ENCODE measurements around the gene RFC1.
"Not testable (repeated sequence)": the region's sequence is repeated elsewhere in the genome, so short reads cannot be mapped to it uniquely, and the experiment has no call there.

The RFC1 gene

DNA sequence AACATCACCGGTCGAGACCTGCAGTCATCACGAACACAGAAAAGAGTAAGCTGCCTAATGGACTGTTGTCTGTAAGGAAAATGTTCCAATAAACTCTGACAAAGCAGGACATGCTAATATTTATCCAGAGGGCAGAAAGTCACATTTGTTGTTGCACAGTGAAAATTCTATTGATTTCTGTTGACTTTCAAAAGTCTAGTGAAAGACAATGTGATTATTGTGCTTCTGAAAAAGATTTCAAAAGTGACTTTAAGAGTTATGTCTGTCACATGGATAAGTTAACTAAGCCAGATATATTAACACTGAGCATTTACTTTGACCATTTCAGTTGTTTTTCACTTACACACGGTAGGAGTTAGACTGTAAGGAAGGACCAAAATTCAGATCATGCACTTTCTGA, 9.3 kb upstream of the RFC1 start:
- Histone ChIP-seq H3K27me3 (ENCODE audit: control insufficient read depth in 1 of 2, insufficient read depth in 1 of 2, low read length in 2 of 2) (no peaks in the 10 kb centered on the region), H3K4ac (ENCODE audit: low read depth in 1 of 2, low read length in 2 of 2) (no peak overlapping the region), H3K9me3 (ENCODE audit: control insufficient read depth, low read length) (peaks cover 5% of the 10 kb centered on the region), H2AFZ (ENCODE audit: low read depth, low read length) (no peak overlapping the region), H3K4me3 (ENCODE audit: insufficient read depth in 1 of 2, low read depth in 1 of 2, low read length in 2 of 2) (no peak overlapping the region), H2BK120ac (ENCODE audit: low read depth, low read length) (no peak overlapping the region), H4K8ac (ENCODE audit: low read length) (no peak overlapping the region), H3K79me1 (replicated peaks; ENCODE audit: low read length, poor library complexity, severe bottlenecking) (no peaks in the 10 kb centered on the region), H2BK5ac (ENCODE audit: low read depth, low read length, poor library complexity, severe bottlenecking) (no peak overlapping the region), H3K9ac (ENCODE audit: low read length) (no peak overlapping the region), H3K36me3 (ENCODE audit: control insufficient read depth in 1 of 2, insufficient read depth in 2 of 2, low read depth in 1 of 2, low read length in 2 of 2) (no peaks in the 10 kb centered on the region), H2BK12ac (ENCODE audit: low read length in 2 of 2) (no peak overlapping the region), H3K14ac (ENCODE audit: low read length in 2 of 2) (no peak overlapping the region), H2AK5ac (ENCODE audit: low read length, severe bottlenecking) (no peak overlapping the region), H3K4me2 (ENCODE audit: low read length, poor library complexity, severe bottlenecking) (no peak overlapping the region), H4K91ac (ENCODE audit: low read length) (no peak overlapping the region), H3K27ac (ENCODE audit: low read length, poor library complexity, severe bottlenecking) (no peak overlapping the region), H3K18ac (ENCODE audit: low read depth in 1 of 2, low read length in 2 of 2) (no peak overlapping the region), H3K4me1 (ENCODE audit: control insufficient read depth, insufficient read depth, low read depth, low read length) (no peaks in the 10 kb centered on the region), H3K23ac (ENCODE audit: low read length in 2 of 2) (no peak overlapping the region), H2BK15ac (ENCODE audit: low read depth, poor library complexity, severe bottlenecking) (no peak overlapping the region)
- 85% methylated on average over 4 of the region's 4 CpGs for WGBS
- no peak for DNase-seq

DNA sequence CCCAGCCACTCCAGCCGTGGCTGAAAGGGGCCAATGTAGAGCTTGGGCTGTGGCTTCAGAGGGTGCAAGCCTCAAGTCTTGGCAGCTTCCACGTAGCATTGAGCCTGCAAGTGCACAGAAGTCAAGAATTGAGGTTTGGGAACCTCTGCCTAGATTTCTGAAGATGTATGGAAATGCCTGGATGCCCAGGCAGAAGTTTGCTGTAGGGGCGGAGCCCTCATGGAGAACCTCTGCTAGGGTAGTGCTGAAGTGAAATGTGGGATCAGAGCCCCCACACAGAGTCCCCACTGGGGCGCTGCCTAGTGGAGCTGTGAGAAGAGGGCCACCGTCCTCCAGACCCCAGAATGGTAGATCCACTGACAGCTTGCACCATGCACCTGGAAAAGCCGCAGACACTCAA, 5.0 kb upstream of the RFC1 start:
- H3K23ac ChIP-seq (ENCODE audit: low read length in 2 of 2); H3K9me3 ChIP-seq (ENCODE audit: control insufficient read depth, low read length); H4K91ac ChIP-seq (ENCODE audit: low read length); H3K9ac ChIP-seq (ENCODE audit: low read length); H3K27me3 ChIP-seq (ENCODE audit: control insufficient read depth in 1 of 2, insufficient read depth in 1 of 2, low read length in 2 of 2); H2AFZ ChIP-seq (ENCODE audit: low read depth, low read length); H2BK120ac ChIP-seq (ENCODE audit: low read depth, low read length); H2BK5ac ChIP-seq (ENCODE audit: low read depth, low read length, poor library complexity, severe bottlenecking); H3K4me2 ChIP-seq (ENCODE audit: low read length, poor library complexity, severe bottlenecking); H2AK5ac ChIP-seq (ENCODE audit: low read length, severe bottlenecking); H3K4ac ChIP-seq (ENCODE audit: low read depth in 1 of 2, low read length in 2 of 2); H4K8ac ChIP-seq (ENCODE audit: low read length); H3K18ac ChIP-seq (ENCODE audit: low read depth in 1 of 2, low read length in 2 of 2); DNase-seq; H2BK12ac ChIP-seq (ENCODE audit: low read length in 2 of 2); H3K4me1 ChIP-seq (ENCODE audit: control insufficient read depth, insufficient read depth, low read depth, low read length); H3K79me1 ChIP-seq (replicated peaks; ENCODE audit: low read length, poor library complexity, severe bottlenecking); H3K14ac ChIP-seq (ENCODE audit: low read length in 2 of 2); H2BK15ac ChIP-seq (ENCODE audit: low read depth, poor library complexity, severe bottlenecking); H3K4me3 ChIP-seq (ENCODE audit: insufficient read depth in 1 of 2, low read depth in 1 of 2, low read length in 2 of 2); H3K36me3 ChIP-seq (ENCODE audit: control insufficient read depth in 1 of 2, insufficient read depth in 2 of 2, low read depth in 1 of 2, low read length in 2 of 2); H3K27ac ChIP-seq (ENCODE audit: low read length, poor library complexity, severe bottlenecking): not testable (repeated sequence)
- WGBS = 75% methylated on average over 6 of the region's 6 CpGs

DNA sequence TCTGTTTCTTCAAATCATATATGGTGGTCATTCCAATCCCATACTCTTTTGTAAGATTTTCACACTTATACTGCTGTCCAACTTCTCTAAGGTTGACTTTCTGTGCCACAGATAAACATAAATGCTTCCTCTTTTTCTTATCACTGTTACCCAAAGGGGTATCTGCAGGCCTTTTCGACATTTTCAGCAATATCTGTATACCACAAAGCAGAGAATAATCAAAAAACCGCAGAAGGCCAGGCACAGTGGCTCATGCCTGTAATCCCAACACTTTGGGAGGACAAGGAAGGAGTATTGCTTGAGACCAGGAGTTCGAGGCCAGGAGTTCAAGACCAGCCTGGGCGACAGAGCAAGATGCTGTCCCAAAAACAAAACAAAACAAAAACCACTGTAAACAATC, 3.1 kb upstream of the RFC1 start:
- Histone ChIP-seq H2AFZ (ENCODE audit: low read depth, low read length) (no peak overlapping the region), H2BK15ac (ENCODE audit: low read depth, poor library complexity, severe bottlenecking) (no peak overlapping the region), H3K27ac (ENCODE audit: low read length, poor library complexity, severe bottlenecking) (no peak overlapping the region), H3K9ac (ENCODE audit: low read length) (no peak overlapping the region), H2BK12ac (ENCODE audit: low read length in 2 of 2) (no peak overlapping the region), H3K4me3 (ENCODE audit: insufficient read depth in 1 of 2, low read depth in 1 of 2, low read length in 2 of 2) (no peak overlapping the region), H3K27me3 (ENCODE audit: control insufficient read depth in 1 of 2, insufficient read depth in 1 of 2, low read length in 2 of 2) (no peaks in the 10 kb centered on the region), H3K4me1 (ENCODE audit: control insufficient read depth, insufficient read depth, low read depth, low read length) (peaks cover 3% of the 10 kb centered on the region), H4K91ac (ENCODE audit: low read length) (no peak overlapping the region), H3K9me3 (ENCODE audit: control insufficient read depth, low read length) (no peaks in the 10 kb centered on the region), H3K23ac (ENCODE audit: low read length in 2 of 2) (no peak overlapping the region), H3K4ac (ENCODE audit: low read depth in 1 of 2, low read length in 2 of 2) (no peak overlapping the region), H3K4me2 (ENCODE audit: low read length, poor library complexity, severe bottlenecking) (no peak overlapping the region), H4K8ac (ENCODE audit: low read length) (no peak overlapping the region), H3K18ac (ENCODE audit: low read depth in 1 of 2, low read length in 2 of 2) (no peak overlapping the region), H2BK120ac (ENCODE audit: low read depth, low read length) (no peak overlapping the region), H3K79me1 (replicated peaks; ENCODE audit: low read length, poor library complexity, severe bottlenecking) (peaks cover 3% of the 10 kb centered on the region), H2BK5ac (ENCODE audit: low read depth, low read length, poor library complexity, severe bottlenecking) (no peak overlapping the region), H3K36me3 (ENCODE audit: control insufficient read depth in 1 of 2, insufficient read depth in 2 of 2, low read depth in 1 of 2, low read length in 2 of 2) (no peaks in the 10 kb centered on the region), H2AK5ac (ENCODE audit: low read length, severe bottlenecking) (no peak overlapping the region), H3K14ac (ENCODE audit: low read length in 2 of 2) (no peak overlapping the region)
- WGBS = 0% methylated on average over 1 of the region's 4 CpGs
- no peak for DNase-seq

DNA sequence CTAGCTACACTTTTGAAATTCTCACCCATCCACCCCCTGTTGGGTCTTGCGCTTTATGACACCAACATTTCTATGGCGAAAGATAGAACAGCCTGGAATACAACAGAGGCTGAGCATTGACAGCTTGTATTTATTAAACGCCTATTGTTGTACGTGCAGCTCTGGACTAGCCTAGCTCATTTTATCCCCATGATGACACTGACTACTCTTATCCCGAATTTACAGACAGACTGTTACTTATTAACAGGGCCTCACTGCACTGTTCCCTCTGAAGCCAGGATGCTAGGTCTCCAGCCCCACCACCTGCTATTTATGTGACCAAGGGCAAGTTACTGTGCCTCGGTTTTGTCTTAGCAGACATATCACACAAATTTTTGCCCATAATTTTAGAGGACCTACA, 1.0 kb upstream of the RFC1 start:
- Histone ChIP-seq H3K14ac (ENCODE audit: low read length in 2 of 2) (no peak overlapping the region), H3K36me3 (ENCODE audit: control insufficient read depth in 1 of 2, insufficient read depth in 2 of 2, low read depth in 1 of 2, low read length in 2 of 2) (no peaks in the 10 kb centered on the region), H3K4me2 (ENCODE audit: low read length, poor library complexity, severe bottlenecking) (no peak overlapping the region), H2AFZ (ENCODE audit: low read depth, low read length) (no peak overlapping the region), H3K9me3 (ENCODE audit: control insufficient read depth, low read length) (no peaks in the 10 kb centered on the region), H3K79me1 (replicated peaks; ENCODE audit: low read length, poor library complexity, severe bottlenecking) (peaks cover 3% of the 10 kb centered on the region), H4K91ac (ENCODE audit: low read length) (no peak overlapping the region), H2BK5ac (ENCODE audit: low read depth, low read length, poor library complexity, severe bottlenecking) (no peak overlapping the region), H3K23ac (ENCODE audit: low read length in 2 of 2) (no peak overlapping the region), H3K4ac (ENCODE audit: low read depth in 1 of 2, low read length in 2 of 2) (no peak overlapping the region), H3K27ac (ENCODE audit: low read length, poor library complexity, severe bottlenecking) (no peak overlapping the region), H3K27me3 (ENCODE audit: control insufficient read depth in 1 of 2, insufficient read depth in 1 of 2, low read length in 2 of 2) (no peaks in the 10 kb centered on the region), H3K4me1 (ENCODE audit: control insufficient read depth, insufficient read depth, low read depth, low read length) (peaks cover 3% of the 10 kb centered on the region), H2BK12ac (ENCODE audit: low read length in 2 of 2) (no peak overlapping the region), H2BK120ac (ENCODE audit: low read depth, low read length) (no peak overlapping the region), H3K4me3 (ENCODE audit: insufficient read depth in 1 of 2, low read depth in 1 of 2, low read length in 2 of 2) (peak overlapping the region in 1 of 2 experiments; percentile 99), H4K8ac (ENCODE audit: low read length) (no peak overlapping the region), H2AK5ac (ENCODE audit: low read length, severe bottlenecking) (no peak overlapping the region), H2BK15ac (ENCODE audit: low read depth, poor library complexity, severe bottlenecking) (no peak overlapping the region), H3K9ac (ENCODE audit: low read length) (no peak overlapping the region), H3K18ac (ENCODE audit: low read depth in 1 of 2, low read length in 2 of 2) (no peak overlapping the region)
- DNase-seq = no peak
- WGBS = 94% methylated on average over 5 of the region's 6 CpGs

Measured in mesenchymal stem cell (in vitro differentiated cells and primary cell).